DND-41 (cell line): ENCODE measurements around the gene SRGAP3.

Experiments used
- CTCF ChIP-seq: IDR thresholded peaks from 2 replicates; pipeline ENCODE4 v1.5.1; 2012; ENCODE audit warnings: borderline replicate concordance, low read length, moderate library complexity, mild to moderate bottlenecking; ENCODE audit not compliant: poor library complexity, severe bottlenecking; ENCODE audit errors: extremely low read depth
- EZH2 ChIP-seq: IDR thresholded peaks from 3 replicates; pipeline ENCODE4 v1.6.1; 2012; ENCODE audit warnings: borderline replicate concordance, low read depth, mild to moderate bottlenecking, moderate library complexity, low read length, inconsistent platforms; ENCODE audit not compliant: severe bottlenecking

DNA sequence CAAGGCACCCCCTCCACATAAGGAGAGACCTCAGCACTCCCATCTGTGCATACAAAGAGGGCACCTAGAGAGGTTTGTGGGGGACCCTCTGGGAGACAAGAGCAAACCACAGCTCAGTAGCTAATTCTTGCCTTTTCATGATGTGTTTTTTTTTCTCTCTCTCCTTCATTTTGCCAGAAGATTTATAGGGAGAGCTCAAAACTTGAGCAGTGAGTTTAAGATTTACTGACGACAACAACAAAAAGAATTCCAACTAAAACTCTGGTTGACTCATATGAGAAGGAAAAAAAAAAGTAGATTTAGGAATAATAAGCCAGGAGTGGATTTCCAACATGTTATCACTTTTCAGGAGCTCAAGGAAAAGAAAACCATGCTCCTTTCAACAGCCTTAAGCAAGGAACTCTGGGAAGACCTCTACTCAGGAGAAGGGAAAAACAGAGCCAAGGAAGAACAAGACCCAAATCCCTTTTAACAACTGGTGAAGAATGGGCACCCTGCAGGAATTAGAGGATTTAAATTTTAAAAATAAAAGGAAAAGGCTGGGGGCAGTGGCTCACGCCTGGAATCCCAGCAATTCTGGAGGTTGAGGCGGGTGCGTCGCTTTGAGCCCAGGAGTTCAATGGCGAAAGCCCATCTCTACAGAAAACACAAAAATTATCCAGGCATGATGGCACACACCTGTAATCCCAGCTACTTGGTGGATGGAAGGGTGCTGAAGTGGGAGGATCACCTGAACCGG lies 228.0 kb downstream of the SRGAP3 start:
- TF ChIP-seq CTCF (no peak), EZH2 (no peak)
